ENCODE data around the gene MTX1.

MTX1 gene

DNA sequence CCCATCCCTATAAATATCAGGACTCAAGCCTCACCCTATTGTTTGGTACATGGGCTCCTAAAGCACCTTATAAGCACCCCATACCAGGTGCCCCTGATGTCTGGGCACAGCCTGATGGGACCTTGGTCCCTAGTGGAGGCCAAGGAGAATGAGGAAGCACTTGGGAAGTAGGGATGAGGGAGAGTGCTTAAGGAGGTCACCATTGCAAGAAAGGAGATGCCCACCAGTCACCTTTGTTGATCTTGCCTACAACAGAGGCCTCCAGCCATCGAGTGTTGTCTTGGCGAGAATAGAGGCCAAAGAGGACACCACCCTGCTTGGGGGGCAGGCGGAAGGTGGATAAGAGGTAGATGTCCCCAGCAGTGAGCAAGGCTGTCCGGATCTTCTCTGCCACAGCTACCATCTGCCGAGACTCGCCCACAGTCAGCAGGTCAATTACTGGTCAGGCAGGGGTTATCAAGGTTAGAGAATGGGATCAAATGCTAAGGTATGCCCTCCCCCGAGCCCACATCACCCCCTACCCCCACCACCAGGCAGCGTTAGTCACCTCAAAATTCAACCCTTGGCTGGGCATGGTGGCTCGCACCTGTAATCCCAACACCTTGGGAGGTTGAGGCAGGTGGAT, 2.4 kb upstream of the MTX1 start:
- no peaks in the 10 kb centered on the region for H3K27me3 ChIP-seq (ENCODE audit: insufficient read depth, poor library complexity, severe bottlenecking)
- H3K4me3 ChIP-seq (replicated peaks; ENCODE audit: insufficient read depth, low read length), result no peak overlapping the region
- no peak for TF ChIP-seq POLR2AphosphoS5 (IDR thresholded peaks at IDR 0.05; ENCODE audit: low read depth)
- no peak for TF ChIP-seq GABPA (IDR thresholded peaks at IDR 0.05; ENCODE audit: low read depth)
- TF ChIP-seq, protein P1, sequence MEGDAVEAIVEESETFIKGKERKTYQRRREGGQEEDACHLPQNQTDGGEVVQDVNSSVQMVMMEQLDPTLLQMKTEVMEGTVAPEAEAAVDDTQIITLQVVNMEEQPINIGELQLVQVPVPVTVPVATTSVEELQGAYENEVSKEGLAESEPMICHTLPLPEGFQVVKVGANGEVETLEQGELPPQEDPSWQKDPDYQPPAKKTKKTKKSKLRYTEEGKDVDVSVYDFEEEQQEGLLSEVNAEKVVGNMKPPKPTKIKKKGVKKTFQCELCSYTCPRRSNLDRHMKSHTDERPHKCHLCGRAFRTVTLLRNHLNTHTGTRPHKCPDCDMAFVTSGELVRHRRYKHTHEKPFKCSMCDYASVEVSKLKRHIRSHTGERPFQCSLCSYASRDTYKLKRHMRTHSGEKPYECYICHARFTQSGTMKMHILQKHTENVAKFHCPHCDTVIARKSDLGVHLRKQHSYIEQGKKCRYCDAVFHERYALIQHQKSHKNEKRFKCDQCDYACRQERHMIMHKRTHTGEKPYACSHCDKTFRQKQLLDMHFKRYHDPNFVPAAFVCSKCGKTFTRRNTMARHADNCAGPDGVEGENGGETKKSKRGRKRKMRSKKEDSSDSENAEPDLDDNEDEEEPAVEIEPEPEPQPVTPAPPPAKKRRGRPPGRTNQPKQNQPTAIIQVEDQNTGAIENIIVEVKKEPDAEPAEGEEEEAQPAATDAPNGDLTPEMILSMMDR (IDR thresholded peaks at IDR 0.05; ENCODE audit: insufficient read depth, low read length), result no peak
- TF ChIP-seq SPI1 (IDR thresholded peaks at IDR 0.05; ENCODE audit: borderline replicate concordance, low read depth), result no peak
- no peak for TF ChIP-seq REST (IDR thresholded peaks at IDR 0.05; ENCODE audit: insufficient replicate concordance, low read depth)
- DNase-seq (ENCODE audit: low read depth in 1 of 2, low spot score in 1 of 2), result no peak
- H3K27ac ChIP-seq (replicated peaks), result no peak overlapping the region

GRCh38 chr1:155206891-155207805, 1.3 kb upstream of the MTX1 start:
- H3K27me3 ChIP-seq (ENCODE audit: insufficient read depth, poor library complexity, severe bottlenecking), result no peaks in the 10 kb centered on the region
- H3K27ac ChIP-seq (replicated peaks), result peak overlapping the region; percentile 6; the same call in 1 of the 2 replicates
- H3K4me3 ChIP-seq (replicated peaks; ENCODE audit: insufficient read depth, low read length), result no peak overlapping the region
- no peak for TF ChIP-seq REST (IDR thresholded peaks at IDR 0.05; ENCODE audit: insufficient replicate concordance, low read depth)
- TF ChIP-seq, protein P1 (IDR thresholded peaks at IDR 0.05; ENCODE audit: insufficient read depth, low read length), result peak; percentile 94
- no peak for TF ChIP-seq GABPA (IDR thresholded peaks at IDR 0.05; ENCODE audit: low read depth)
- no peak for TF ChIP-seq SPI1 (IDR thresholded peaks at IDR 0.05; ENCODE audit: borderline replicate concordance, low read depth)
- no peak for TF ChIP-seq POLR2AphosphoS5 (IDR thresholded peaks at IDR 0.05; ENCODE audit: low read depth)
- DNase-seq (ENCODE audit: low read depth in 1 of 2, low spot score in 1 of 2), result peak; percentile 82 to 90

- no peak for DNase-seq (ENCODE audit: low read depth in 1 of 2, low spot score in 1 of 2)
- H3K4me3 ChIP-seq (replicated peaks; ENCODE audit: insufficient read depth, low read length), result peak within 1 kb of the TSS; percentile 99
These were observed 522 bp upstream of the MTX1 start, which contains the start of gene THBS3 for GRCh38 chr1:155207806-155208540. Gene THBS3, minus strand, starts transcription at chr1:155207897. Its CDS starts 21 bp downstream, at chr1:155207876.

More at GRCh38 chr1:155207806-155208540, 522 bp upstream of the MTX1 start, which contains the start of gene THBS3:
- H3K27me3 ChIP-seq (ENCODE audit: insufficient read depth, poor library complexity, severe bottlenecking), result no peaks in the 10 kb centered on the region
- TF ChIP-seq SPI1 (IDR thresholded peaks at IDR 0.05; ENCODE audit: borderline replicate concordance, low read depth) (peak; percentile 16; the same call in 1 of the 2 replicates), REST (IDR thresholded peaks at IDR 0.05; ENCODE audit: insufficient replicate concordance, low read depth) (no peak), GABPA (IDR thresholded peaks at IDR 0.05; ENCODE audit: low read depth) (no peak), POLR2AphosphoS5 (IDR thresholded peaks at IDR 0.05; ENCODE audit: low read depth) (no peak)
- TF ChIP-seq, protein P1 (IDR thresholded peaks at IDR 0.05; ENCODE audit: insufficient read depth, low read length), result no peak
- H3K27ac ChIP-seq (replicated peaks), result peak within 1 kb of the TSS; percentile 99

All from HL-60 (cell line).